ENCODE results near the gene NDUFAF3. TPM values are rescaled to one million over a fixed set of nuclear protein-coding genes. Genes with fewer than 3 reads are reported as not detected.

NDUFAF3 gene
- total and polyA plus RNA-seq, 2 of the 4 experiments (the other 2 are of a cell fraction): 26.5 to 112 TPM

DNA sequence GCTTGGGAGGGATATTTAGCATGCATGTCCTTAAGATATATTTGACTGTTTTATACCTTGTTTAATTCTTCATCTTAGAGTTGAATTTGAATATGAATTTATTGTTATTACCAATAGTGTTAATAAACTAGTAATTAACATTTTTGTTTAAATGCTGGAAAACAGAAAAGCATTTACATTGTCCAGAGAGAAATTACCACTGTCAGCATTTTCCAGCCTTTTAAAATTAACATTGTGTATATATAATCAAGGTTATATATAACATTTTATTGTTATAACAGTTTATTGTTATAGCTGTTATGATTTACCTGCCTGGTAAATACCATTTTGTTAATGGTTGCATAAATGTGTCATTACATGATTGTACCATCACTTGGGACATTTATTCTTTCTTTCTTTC lies 39.9 kb upstream of the NDUFAF3 start:
- Histone ChIP-seq H2AK9ac (replicated peaks; ENCODE audit: low read depth, low read length, poor library complexity) (no peak overlapping the region), H3K4me3 (ENCODE audit: insufficient read depth, low read depth, low read length) (no peak overlapping the region), H4K20me1 (ENCODE audit: insufficient read depth, low read length) (no peaks in the 10 kb centered on the region), H3K79me1 (ENCODE audit: low read depth in 1 of 2, low read length in 2 of 2) (peaks cover 21 to 25% of the 10 kb centered on the region in 2 experiments; a peak in 3 of 4 replicates), H2AK5ac (ENCODE audit: low read depth, low read length) (no peak overlapping the region), H3K9ac (ENCODE audit: low read depth, low read length) (no peak overlapping the region), H4K8ac (ENCODE audit: low read depth in 2 of 2, low read length in 2 of 2) (no peak overlapping the region), H3K56ac (ENCODE audit: extremely low read depth, insufficient read depth, low read length) (no peak overlapping the region), H4K5ac (ENCODE audit: low read depth, low read length) (no peak overlapping the region), H3K9me1 (ENCODE audit: insufficient read depth, low read length) (peaks cover 5% of the 10 kb centered on the region; the same call in 1 of the 2 replicates), H3K18ac (ENCODE audit: low read depth, low read length) (no peak overlapping the region), H2BK120ac (ENCODE audit: low read depth, low read length) (no peak overlapping the region), H3K27ac (ENCODE audit: insufficient read depth, low read length) (no peak overlapping the region), H2BK20ac (ENCODE audit: low read depth, low read length) (no peak overlapping the region), H4K91ac (ENCODE audit: insufficient read depth, low read depth, low read length) (no peak overlapping the region), H3K27me3 (ENCODE audit: control insufficient read depth, insufficient read depth, low read length) (no peaks in the 10 kb centered on the region), H3K14ac (replicated peaks; ENCODE audit: low read depth, low read length) (no peak overlapping the region), H3K4me1 (ENCODE audit: control insufficient read depth, insufficient read depth, low read length) (no peaks in the 10 kb centered on the region), H3K4ac (ENCODE audit: low read depth, low read length) (no peak overlapping the region), H2BK5ac (ENCODE audit: low read depth, low read length, poor library complexity, severe bottlenecking) (no peak overlapping the region), H2BK15ac (ENCODE audit: low read depth, low read length) (no peak overlapping the region), H3K23ac (ENCODE audit: low read depth, low read length) (no peak overlapping the region), H3K36me3 (ENCODE audit: control insufficient read depth, insufficient read depth, low read length) (peaks cover 61% of the 10 kb centered on the region), H3K4me2 (ENCODE audit: low read depth, low read length) (no peak overlapping the region), H3K9me3 (ENCODE audit: control insufficient read depth, insufficient read depth, low read length) (no peaks in the 10 kb centered on the region), H2AFZ (replicated peaks; ENCODE audit: low read length, poor library complexity) (no peak overlapping the region)
- dilution Hi-C loops (cut with HindIII; ENCODE audit: low sequenced_read_pairs, unreplicated experiment) (no loop called here), in situ Hi-C loops (cut with MboI; ENCODE audit: low sequenced_read_pairs) (no loop called here), intact Hi-C loops (cut with micrococcal nuclease) (no loop called here)
- BruUV-seq (replicated peaks): no TSS peak
- ChIA-PET POLR2A (ENCODE audit: unreplicated experiment) (no interaction called here), CTCF (interaction anchor here (1.1 kb wide), 1 partner anchor 25 kb away, joined by 3 read pairs; the partner anchor contains the start of gene WDR6)
- TF ChIP-seq MXI1 (IDR thresholded peaks at IDR 0.05; ENCODE audit: borderline replicate concordance, low read depth, low read length): no peak
- no peak for TF ChIP-seq CEBPB (IDR thresholded peaks at IDR 0.05; ENCODE audit: low read depth, low read length)
- peak; percentile 94 for TF ChIP-seq MAFK (IDR thresholded peaks at IDR 0.05; ENCODE audit: low read depth, low read length)
- ATAC-seq (ENCODE audit: low read depth) (no peak), DNase-seq (no peak)

Measured in IMR-90 (cell line).